ENCODE measurements around the gene FOXO4. TPM values are rescaled to one million over a fixed set of nuclear protein-coding genes. Genes with fewer than 3 reads are reported as not detected.

The FOXO4 gene
- total and polyA plus RNA-seq, 8 donors, result 13.2 to 21.4 (median 19.1) TPM

DNA sequence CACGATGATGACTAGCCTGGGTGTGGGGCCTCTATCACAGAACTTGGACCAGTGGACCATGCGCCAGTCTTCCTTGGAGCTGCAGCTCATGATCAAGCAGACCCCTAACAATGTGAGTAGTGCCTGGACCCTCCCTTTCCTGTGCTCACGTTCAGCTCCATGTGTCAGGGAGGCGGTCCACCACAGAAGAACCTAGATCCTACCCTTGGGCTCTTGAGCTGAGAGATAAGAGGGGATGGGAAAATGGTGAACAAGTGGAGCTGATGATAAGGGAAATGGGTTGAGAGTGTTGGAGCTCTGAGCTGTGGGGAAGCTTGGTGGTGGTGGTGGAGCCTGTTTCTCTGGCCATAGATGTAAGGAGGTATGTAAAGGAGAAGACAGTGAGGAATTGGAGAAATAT lies 35.9 kb downstream of the FOXO4 start:
- Histone ChIP-seq H3K27me3 (no peaks in the 10 kb centered on the region), H3K4me1 (no peaks in the 10 kb centered on the region), H3K9me3 (no peaks in the 10 kb centered on the region), H3K36me3 (peaks cover 0 to 94% of the 10 kb centered on the region in 2 donors), H3K4me3 (no peak overlapping the region), H3K27ac (no peak overlapping the region)
- intact Hi-C loops (cut with DNase I), result no loop called here
- DNase-seq, result no peak
- no peak for ATAC-seq
- TF ChIP-seq, protein P1, sequence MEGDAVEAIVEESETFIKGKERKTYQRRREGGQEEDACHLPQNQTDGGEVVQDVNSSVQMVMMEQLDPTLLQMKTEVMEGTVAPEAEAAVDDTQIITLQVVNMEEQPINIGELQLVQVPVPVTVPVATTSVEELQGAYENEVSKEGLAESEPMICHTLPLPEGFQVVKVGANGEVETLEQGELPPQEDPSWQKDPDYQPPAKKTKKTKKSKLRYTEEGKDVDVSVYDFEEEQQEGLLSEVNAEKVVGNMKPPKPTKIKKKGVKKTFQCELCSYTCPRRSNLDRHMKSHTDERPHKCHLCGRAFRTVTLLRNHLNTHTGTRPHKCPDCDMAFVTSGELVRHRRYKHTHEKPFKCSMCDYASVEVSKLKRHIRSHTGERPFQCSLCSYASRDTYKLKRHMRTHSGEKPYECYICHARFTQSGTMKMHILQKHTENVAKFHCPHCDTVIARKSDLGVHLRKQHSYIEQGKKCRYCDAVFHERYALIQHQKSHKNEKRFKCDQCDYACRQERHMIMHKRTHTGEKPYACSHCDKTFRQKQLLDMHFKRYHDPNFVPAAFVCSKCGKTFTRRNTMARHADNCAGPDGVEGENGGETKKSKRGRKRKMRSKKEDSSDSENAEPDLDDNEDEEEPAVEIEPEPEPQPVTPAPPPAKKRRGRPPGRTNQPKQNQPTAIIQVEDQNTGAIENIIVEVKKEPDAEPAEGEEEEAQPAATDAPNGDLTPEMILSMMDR (IDR thresholded peaks at IDR 0.05), result no peak

GRCh38 chrX:71140440-71140839 lies 44.8 kb downstream of the FOXO4 start:
- Histone ChIP-seq H3K4me1 (peaks cover 0 to 6% of the 10 kb centered on the region in 2 donors), H3K27ac (no peak overlapping the region), H3K36me3 (peaks cover 0 to 77% of the 10 kb centered on the region in 2 donors), H3K9me3 (no peaks in the 10 kb centered on the region), H3K27me3 (no peaks in the 10 kb centered on the region), H3K4me3 (no peak overlapping the region)
- ATAC-seq (no peak), DNase-seq (no peak)
- TF ChIP-seq, protein P1 (IDR thresholded peaks at IDR 0.05), result no peak
- intact Hi-C loops (cut with DNase I), result no loop called here

- DNase-seq, result no peak
- Histone ChIP-seq H3K4me1 (peaks cover 0 to 6% of the 10 kb centered on the region in 2 donors), H3K27ac (no peak overlapping the region), H3K27me3 (no peaks in the 10 kb centered on the region), H3K36me3 (peaks cover 0 to 47% of the 10 kb centered on the region in 2 donors), H3K4me3 (no peak overlapping the region), H3K9me3 (no peaks in the 10 kb centered on the region)
- intact Hi-C loops (cut with DNase I), result no loop called here
- TF ChIP-seq, protein P1 (IDR thresholded peaks at IDR 0.05), result no peak
- no peak for ATAC-seq
Observed at GRCh38 chrX:71143508-71143907, 47.9 kb downstream of the FOXO4 start.

DNA sequence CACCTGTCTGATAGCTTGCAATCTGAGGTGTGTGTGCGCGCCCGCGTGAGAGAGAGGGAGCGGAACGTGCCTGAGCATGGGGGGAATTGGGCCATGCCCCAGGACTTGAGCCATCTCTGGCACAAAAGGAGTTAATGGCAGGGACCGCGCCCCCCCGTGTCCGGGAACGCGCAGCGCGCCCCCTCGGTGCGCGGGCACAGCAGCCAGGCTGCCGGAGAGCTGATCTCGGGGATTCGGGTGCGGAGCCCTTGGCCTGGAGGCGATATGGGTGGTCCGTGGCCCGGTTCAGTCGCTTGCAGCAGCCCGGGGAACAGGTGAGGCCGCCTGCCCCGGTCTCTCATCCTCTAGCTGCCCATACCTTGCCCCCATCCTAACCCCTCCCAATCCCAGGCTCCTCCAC lies 49.0 kb downstream of the FOXO4 start, which contains the start of gene NLGN3:
Gene NLGN3 (plus strand): TSS at position 191 of the 400 bp plus-strand sequence. CDS start 2,909 bp downstream, outside the sequence.
- TF ChIP-seq, protein P1 (IDR thresholded peaks at IDR 0.05), result no peak
- intact Hi-C loops (cut with DNase I), result no loop called here
- no peak for ATAC-seq
- no peak within 1 kb of the TSS for H3K27ac ChIP-seq
- H3K4me1 ChIP-seq, result peaks cover 0 to 6% of the 10 kb centered on the region in 2 donors
- H3K4me3 ChIP-seq, result no peak within 1 kb of the TSS
- no peak for DNase-seq
- H3K27me3 ChIP-seq, result no peaks in the 10 kb centered on the region
- peaks cover 0 to 36% of the 10 kb centered on the region in 2 donors for H3K36me3 ChIP-seq
- H3K9me3 ChIP-seq, result no peaks in the 10 kb centered on the region

- Histone ChIP-seq H3K9me3 (no peaks in the 10 kb centered on the region), H3K36me3 (peaks cover 0 to 5% of the 10 kb centered on the region in 2 donors), H3K4me3 (no peak overlapping the region), H3K27me3 (no peaks in the 10 kb centered on the region), H3K27ac (no peak overlapping the region), H3K4me1 (peaks cover 0 to 6% of the 10 kb centered on the region in 2 donors)
- intact Hi-C loops (cut with DNase I), result no loop called here
- ATAC-seq (no peak), DNase-seq (no peak)
- TF ChIP-seq, protein P1 (IDR thresholded peaks at IDR 0.05), result no peak
Observed at GRCh38 chrX:71147496-71148277, 52.0 kb downstream of the FOXO4 start.
